Umbilical cord (tissue), 2 donors: ENCODE results near the gene SYNE3. TPM values are rescaled to one million over a fixed set of nuclear protein-coding genes. Genes with fewer than 3 reads are reported as not detected.
"Not testable (repeated sequence)": the region's sequence is repeated elsewhere in the genome, so short reads cannot be mapped to it uniquely, and the experiment has no call there.

Experiments used
- DNase-seq: peaks from one replicate; pipeline ENCODE4 v3.0.0-alpha.2; 2015; ENCODE audit warnings: low spot score
- total RNA-seq: library from RNA; depleted of rRNA; stranded (reverse); fragments of >200 nt; gene quantifications from one replicate; pipeline ENCODE4 v1.2.3, GENCODE V29; 2014; ENCODE audit warnings: low replicate concordance; ENCODE audit not compliant: insufficient read depth

The SYNE3 gene
- total RNA-seq, 1 donor from 2014 or later = 17.1 TPM

DNA sequence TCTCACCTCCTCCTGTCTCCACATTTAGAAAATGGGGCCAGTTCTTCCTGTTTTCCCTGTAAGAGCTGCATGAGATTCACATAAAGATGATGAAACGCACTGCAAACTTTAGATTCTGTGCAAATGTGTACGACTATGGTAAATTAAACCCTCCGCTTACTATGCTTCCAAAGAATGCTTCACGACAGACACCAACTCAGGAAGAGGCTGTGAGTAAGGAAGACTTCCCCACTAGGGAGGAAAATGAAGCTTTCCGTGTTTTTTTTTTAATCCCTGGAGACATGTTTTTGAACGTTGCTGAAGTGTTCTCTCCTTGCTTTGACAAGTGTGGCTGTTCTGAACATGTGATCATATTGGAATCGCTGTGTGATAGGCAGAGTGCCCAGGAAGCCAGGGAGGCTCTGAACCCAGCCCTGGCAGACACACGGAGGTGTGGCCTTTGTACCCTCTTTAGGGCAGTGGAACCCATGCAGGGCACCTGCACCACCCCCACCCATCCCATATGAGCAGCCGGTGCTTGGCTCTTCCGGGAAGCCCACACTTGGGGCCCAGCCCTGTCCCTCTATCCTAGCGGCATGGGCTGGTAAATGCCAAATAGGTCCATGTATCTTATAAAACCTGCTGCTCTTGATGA, 7.5 kb upstream of the SYNE3 start:
- peak; percentile 51 for DNase-seq

DNA sequence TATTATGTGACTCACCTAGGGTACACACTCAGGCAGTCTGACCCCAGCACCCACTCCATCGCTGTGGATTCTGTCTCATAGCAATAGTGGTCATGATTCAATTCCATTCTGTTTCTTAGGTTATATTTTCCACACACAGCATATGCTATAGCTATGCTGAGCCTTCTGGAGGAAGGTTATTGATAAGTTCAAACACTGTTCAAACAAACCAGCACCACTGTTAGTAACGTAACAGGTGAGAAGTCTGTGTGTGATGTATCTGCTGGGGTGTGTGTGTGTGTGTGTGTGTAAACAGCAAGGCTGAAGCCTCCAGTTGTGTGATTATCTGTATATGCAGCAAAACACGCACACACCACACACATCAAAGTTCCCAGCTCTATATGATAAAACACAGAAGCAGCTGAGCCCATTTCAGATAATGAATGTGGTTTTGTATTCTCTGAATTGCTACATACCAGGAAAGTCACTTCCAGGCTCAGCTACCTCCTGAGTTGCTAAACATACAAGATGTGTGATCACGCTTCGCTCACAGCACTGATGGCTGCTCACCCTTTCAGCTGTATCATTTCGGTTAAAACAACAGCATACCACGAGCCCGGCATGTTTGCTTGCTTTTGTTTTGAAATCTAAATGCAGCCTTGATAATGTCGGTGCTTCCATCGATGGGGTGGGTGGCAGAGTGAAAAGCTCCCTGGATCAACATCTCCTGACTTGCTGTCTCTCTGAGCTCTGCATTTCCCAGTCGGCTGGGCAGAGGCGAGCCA, 6.8 kb upstream of the SYNE3 start:
- DNase-seq = no peak

DNA sequence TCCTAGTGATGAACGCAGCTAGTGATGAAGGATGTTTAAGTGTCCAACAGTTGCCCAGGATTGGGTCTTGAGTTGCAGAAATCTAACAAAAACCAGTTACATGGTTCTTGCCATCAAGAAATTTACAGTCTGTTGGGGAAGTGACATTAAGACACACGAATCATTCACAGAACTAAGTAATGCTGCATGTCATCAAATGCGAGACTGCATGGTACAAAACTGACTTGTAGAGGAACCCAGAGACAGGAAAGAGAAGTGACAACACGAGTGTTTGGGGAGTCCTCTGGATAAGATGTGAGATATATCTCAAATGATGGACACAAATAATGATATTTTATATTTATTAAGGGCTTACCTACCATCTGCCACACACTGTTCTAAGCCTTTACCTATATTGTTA, 6.1 kb upstream of the SYNE3 start:
- no peak for DNase-seq

DNA sequence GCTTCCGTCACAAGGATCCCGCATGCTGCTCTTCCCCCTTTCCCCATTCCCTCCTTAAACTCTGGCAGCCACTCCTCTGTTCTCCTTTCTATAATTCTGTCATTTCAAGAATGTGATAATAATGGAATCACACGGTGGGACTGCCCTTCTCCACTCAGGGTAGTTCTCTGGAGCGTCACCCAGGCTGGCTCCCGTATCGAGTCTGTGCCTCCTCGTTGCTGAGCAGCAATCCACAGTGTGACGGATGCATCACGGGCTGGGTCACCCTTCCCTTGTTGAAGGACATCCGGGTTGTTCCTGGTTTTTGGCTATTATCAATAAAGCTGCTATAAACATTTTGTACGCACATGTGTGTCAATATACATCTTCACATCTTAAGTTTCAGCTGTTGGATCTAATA, 5.7 kb upstream of the SYNE3 start:
- DNase-seq = no peak

DNA sequence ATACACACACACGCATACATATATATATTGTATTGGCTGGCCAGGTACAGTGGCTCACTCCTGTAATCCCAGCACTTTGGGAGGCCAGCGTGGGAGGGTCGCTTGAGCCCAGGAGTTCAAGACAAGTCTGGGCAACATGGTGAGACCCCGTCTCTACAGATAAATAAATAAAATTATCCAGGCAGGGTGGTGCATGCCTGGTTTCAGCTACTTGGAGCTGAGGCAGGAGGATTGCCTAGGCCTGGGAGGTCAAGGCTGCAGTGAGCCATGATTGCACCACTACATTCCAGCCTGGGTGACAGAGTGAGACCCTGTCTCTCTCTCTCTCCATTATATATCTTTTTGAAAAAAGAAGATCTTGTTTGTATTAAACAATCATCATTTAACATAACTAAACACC, 4.6 kb upstream of the SYNE3 start:
- DNase-seq = no peak

DNA sequence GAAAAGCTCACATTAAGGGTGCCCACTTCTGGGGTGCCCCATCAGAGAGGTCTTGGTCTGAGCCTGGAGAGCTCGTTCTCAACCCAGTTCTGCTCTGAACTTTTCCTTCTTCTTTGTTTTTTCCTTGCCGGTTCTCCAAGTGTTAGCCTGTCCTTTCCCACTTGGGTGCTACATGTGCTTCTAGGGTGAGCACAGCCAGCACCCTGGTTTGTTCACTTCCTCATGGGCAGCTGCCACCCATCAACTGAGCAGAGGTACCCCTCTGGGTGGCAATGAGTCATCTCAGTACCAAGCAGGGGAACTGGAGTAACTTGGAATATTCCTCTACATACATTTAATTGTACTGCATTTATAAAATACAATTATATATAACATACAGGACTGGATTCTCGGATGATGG, 3.9 kb upstream of the SYNE3 start:
- no peak for DNase-seq

DNA sequence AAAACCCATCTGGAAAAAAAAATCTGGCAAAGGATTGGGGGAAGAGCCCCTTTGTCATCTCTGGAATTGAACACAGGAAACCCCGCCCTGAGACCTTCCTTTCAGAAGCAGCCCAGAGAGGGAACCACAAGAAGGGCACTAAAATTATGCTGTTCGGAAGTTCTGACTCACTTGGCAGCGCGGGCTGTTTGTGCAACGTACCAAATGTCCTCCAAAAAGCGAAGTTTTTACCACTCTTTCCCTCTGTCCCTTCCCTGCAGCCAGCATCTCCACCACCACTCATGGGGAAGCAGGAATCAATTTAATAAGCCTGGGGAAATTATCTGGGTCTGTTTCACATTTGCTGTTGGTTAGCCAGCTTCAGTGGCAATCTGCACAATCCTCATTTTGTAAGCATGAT, 3.2 kb upstream of the SYNE3 start:
- DNase-seq = no peak

DNA sequence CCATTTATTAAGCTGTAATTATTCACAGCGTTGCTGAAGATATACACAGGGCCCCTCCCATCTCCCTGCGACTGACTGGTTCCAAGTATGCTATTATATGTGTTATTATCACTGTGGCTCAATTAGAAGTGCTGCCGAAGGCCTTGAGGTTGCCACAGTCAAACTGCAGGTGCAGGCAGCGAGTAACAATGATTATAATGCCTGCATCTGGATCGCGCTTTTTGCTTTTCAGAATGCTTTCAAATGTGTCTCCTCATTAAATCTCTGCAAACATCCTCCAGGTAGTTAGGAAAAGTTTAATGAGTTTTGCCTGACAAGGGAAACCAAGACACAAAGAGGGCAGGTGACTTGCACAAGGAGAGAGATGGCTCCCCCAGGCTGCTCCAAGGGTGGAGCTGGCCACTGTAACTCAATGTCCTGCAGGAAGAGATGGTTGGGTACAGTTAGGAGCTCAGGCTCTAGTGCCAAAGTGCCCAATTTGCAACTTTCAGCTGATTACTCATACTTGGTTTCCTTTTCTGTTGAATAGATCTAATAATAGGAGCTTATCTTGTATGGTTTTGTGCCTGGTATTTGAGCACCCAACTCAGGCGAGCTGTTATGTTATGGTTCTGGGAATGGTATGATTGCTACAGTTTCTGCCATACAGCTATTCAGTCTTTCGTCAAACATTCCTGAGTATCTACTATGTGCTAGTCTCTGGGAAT, 1.7 kb upstream of the SYNE3 start:
- no peak for DNase-seq

DNA sequence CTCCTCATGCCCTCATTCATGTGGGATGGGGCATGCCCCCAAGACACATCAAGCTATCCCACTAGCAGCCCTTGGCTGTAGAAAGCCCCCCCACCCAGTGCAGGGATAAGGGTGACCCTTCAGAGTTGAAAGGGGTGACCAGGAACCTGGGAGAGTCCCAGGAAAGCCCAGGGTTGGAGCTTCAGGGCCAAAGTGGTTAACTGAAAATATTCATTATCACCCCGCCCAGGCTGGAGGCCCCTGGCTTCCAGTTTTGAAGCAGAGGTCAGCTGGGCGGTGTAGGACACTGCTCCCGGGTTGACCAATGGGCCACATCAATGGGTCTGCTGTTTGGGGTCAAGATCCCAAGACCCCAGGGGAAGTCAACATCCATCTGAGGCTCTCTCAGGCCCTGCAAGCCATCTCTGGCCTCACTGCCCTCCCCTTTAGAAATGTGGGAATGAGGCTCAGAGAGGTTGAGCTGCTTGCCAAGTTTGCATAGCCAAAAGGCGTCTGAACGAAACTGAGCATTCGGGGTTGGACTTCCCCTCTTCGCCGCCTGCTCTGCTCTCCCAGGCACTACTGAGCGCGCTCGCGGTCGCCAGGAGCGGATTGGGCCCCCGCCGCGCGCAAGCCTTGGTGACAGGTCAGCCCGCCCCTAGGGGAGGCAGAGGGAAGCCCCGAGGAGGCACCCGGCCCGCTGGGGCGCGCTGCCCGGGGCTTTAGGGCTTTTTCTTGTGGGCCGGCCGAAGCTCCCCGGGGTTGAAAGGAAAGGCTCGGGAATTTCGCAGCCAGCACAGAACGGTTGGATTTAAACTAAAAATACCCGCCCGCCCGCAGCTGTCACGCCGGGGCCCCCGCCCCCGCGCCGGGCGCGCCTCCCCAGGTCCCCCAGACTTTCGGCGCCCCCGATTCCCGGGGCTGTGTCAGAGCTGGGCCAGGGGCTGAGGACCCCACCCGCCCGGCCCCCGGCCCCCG, 576 bp downstream of the SYNE3 start:
- DNase-seq = peak; percentile 69

DNA sequence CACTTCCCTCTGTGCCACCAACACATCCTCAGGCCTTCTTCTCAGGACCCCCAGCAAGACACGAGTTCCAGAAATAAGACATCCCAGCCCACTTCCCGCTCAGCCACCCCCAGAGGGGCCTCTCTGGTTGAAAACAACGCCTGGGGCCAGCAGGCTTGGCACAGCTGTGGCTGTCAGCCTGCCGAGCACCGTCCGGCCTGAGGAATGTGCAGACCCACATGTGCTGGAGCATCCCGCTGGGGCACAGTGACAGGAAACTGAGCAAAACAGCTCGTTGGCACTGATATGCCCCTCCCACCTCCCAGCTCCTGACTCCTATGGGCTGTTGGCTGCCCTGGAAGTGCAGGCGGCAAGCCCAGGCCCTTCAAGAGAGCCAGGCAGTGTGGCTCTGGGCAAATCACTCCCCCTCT, 1.4 kb downstream of the SYNE3 start:
- DNase-seq = peak; percentile 70

DNA sequence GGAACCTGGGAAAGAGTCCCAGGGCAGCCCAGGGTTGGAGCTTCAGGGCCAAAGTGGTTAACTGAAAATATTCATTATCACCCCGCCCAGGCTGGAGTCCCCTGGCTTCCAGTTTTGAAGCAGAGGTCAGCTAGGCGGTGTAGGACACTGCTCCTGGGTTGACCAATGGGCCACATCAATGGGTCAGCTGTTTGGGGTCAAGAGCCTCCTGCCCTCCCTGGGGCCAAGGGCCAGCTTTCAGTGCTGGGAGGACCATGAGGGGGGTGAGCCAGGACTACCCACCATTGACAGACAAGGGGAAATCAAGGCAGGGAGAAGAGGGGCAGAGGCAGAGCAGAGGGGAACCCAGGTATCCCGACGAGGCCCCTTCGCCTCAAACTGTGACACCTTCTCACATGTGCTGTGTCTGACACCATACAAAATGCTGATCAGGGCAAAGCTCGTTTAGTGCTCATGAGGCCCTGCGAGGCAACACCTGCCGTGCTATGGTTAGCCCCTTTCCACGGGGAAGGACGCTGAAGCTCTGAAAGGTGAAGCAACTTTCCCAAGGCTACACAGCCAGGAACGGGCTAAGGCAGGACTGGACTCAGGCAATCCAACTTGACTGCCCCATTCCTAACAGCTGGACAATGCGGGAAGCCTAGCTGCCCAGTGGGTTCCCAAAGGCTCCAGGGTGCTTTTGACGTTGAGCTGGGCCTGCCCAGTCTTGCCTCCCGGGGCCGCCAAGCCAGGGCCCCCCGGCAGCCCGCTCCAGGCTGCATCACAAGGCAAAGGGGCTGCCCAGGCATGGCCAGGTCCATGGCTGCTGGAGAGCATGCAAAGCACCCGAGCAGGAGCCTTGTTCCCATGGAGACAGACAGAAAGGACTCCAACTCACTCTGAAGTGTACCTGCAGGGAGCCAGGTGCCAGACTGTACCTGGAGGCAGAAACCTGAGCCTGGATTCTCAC, 2.0 kb downstream of the SYNE3 start:
- DNase-seq = no peak

DNA sequence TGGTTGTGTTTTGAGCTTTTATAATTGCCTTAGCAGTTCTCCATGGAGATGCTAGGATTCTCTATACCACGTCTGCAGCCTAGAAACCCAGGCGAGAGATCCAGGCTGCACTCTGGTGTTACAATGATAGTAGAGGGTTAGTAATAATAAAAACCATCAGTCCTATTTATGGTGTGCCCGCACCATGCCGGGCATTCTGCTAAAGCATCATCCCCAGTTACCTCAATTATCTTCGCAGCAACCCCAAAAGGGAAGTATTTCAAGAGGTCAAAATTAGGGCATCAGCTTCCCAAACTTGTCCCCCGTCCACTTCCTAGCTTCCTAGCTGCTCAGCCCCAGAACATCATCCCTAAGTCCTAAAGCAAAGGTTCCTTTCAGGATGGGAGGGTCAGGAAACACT, 3.2 kb downstream of the SYNE3 start:
- no peak for DNase-seq

DNA sequence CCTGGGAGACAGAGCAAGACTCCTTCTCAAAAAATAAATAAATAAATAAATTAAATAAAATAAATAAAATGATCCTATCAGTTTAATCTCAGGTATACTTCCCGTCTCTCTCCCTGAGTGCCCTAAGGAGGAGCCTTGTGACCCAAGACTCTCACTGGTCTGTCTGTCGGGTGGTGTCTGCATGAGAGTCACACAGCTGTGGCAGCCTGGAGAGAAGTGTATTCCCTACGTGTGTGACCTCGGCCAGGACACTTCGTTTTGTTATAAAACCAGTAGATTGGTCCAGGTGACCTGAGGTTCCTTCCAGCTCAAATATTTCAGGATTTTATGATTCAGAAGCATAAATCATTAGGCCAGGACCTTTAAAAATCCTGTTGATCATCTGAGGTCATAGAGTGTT, 4.8 kb downstream of the SYNE3 start:
- no peak for DNase-seq

DNA sequence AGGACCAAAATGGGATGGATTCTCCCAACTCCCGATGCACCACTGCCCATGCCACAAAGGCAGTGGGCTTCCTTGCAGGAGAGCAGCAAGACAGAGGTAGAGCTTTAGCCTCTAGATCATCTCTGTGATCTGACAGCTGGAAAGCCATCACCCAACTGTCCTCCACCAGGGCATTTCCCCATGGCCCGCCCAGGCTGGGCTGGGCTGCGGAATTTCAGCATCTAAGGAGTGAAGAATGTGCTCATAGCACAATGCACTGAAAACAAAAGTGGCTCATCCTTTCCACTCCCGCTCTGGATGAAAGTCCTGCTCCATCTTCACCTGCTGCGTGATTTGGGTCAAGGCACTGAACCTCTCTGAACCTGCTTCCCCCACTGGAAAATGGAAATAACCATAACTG, 5.6 kb downstream of the SYNE3 start:
- DNase-seq = no peak

DNA sequence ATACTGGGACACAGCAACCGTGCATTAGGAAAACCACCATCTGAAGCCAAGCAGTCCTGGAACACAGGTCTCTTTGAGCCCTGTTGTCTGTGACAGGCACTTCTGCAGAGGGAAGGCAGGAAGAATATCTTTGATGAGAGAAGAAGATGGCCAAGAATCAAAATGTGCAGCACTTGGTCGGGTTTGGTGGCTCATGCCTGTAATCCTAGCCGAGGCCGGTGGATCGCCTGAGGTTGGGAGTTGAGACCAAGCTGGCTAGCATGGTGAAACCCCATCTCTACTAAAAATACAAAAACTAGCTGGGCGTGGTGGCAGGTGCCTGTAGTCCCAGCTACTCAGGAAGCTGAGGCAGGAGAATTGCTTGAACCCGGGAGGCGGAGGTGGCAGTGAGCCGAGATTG, 6.1 kb downstream of the SYNE3 start:
- not testable (repeated sequence) for DNase-seq

DNA sequence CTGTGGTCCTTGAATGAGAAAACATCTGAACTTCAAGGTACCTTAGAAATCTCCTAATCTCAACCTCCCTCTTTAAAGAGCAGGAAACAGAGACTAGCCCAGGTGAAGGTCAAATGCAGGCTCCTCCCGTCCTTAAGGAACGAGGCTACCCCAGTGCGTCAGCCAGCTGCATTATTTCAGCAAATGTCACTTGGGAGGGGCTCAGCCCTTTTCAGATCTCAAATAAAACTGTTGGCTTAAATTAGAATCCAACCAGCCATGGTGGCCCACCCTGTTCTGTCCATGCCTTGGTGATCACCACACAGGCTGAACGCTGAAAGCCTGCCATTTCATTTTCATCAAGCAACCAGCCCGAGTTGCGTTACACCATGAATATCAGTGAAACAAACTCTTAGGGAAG, 7.0 kb downstream of the SYNE3 start:
- DNase-seq = no peak

DNA sequence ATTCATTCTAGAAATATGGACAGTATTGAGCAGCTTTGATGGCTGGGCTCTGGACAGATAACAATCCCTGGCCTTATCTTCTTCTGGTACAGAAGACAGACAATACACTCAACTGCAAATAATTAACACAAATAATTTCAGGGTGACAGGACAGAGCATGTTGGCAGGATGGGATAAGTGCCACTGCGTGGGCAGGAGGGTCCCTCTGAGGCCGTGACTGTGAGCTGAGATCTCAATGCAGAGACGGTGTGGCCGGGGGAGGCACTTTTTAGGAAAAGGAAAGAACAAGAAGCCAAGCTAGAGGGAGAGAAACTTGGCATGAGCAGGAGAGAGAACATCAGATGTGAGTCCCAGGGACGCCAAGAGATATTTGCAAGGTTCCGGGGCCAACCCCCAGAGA, 8.1 kb downstream of the SYNE3 start:
- DNase-seq = no peak

DNA sequence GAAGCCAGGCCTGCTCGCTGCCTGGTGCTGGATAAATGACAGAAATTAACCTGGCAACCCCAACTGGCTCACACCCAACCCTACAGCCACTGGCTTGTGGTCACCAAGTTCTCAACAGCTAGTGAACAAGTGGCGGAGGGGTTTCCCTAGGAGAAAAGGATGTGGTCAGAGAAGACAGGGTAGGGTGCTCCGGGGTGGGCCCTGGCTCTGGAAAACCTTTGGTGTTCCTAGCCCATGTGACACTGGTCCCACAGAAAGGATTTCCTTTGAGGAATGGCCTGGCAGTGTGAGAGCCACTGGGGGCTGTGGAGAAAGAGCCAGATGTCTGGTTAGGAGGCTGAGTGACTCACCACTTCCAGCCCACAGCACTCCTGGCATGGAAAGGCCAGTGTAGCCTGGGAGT, 8.7 kb downstream of the SYNE3 start:
- no peak for DNase-seq

DNA sequence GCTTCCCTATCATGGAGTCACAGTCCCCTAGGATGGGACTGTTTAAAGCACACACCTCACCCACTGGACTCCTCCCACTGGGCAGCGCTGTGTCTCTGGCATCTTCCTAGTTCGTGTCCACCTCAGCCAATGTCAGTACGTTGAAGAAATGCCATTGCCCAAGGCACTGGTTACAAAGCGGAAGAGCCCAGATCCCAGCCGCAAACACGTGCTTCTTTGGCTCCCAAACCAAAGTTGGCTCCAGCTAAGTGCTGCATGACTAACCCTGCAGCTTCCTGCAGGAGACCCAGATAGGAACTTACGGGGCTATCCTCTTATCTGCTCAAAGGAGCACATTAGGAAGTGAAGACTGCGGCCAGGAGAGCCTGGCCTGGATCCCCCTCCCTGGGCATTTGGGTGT, 9.3 kb downstream of the SYNE3 start:
- peak; percentile 72 for DNase-seq

DNA sequence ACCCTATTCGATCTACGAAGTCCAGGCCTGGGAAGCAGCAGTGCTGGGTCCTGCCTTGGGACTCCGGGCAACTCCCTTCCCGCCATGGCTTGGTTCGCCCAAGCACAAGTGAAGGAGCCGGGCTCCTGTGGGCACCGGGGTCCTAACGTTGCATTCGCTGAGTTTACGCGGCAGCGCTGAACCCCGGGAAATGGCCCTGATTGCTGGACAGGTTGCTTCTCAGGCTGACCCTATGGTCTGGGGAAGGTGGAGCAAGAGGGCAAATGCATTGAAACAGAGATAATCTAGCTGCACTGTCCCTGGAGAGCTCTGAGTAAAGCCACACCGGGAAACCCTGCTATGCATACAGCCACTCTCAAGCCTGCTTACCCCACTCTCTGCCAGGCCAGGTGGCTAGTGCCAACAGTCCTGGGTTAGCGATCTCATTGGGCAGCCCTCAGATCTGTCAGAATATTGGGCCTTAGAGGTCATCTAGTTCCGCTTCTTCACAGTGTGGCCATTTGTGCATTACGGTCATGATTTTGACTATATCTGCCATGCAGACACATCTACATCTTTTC, 11.3 kb downstream of the SYNE3 start:
- DNase-seq = no peak
